Spleen (tissue), 11 donors: ENCODE results near the gene SLC10A1. TPM values are rescaled to one million over a fixed set of nuclear protein-coding genes. Genes with fewer than 3 reads are reported as not detected.

Source experiments
- DNase-seq: peaks from one replicate; pipeline ENCODE4 v3.0.0-alpha.2; 2020
- H3K27ac ChIP-seq, 8 donors: fragments of 200-600 bp; sonication (generic) in 7 of 8; 1 replicate in 4 of 8; 2 replicates in 4 of 8; pipeline versions ENCODE4 v1.5.0 to v1.8.0; 2016 to 2021; ENCODE audit warnings: inconsistent platforms in 4 of 8, mild to moderate bottlenecking in 4 of 8, moderate library complexity in 1 of 8
- H3K27me3 ChIP-seq, 7 donors: fragments of 200-600 bp; sonication (generic) in 6 of 7; replicated peaks in 1 of 7; 1 replicate in 4 of 7; 2 replicates in 3 of 7; pipeline versions ENCODE4 v1.5.0 to v1.8.0; 2016 to 2021; ENCODE audit warnings: inconsistent platforms in 3 of 7, mild to moderate bottlenecking in 1 of 7
- H3K36me3 ChIP-seq, 6 donors: fragments of 200-600 bp; sonication (generic) in 5 of 6; 1 replicate in 4 of 6; 2 replicates in 2 of 6; pipeline versions ENCODE4 v1.5.0 to v1.8.0; 2016 to 2021; ENCODE audit warnings: inconsistent platforms in 2 of 6
- H3K4me1 ChIP-seq, 6 donors: fragments of 200-600 bp; sonication (generic) in 5 of 6; 1 replicate in 3 of 6; 2 replicates in 3 of 6; pipeline versions ENCODE4 v1.5.0 to v1.8.0; 2016 to 2021; ENCODE audit warnings: inconsistent platforms in 3 of 6
- H3K4me3 ChIP-seq, 8 donors: fragments of 200-600 bp; sonication (generic) in 7 of 8; 1 replicate in 4 of 8; 2 replicates in 4 of 8; pipeline versions ENCODE4 v1.5.0 to v1.8.0; 2016 to 2021; ENCODE audit warnings: inconsistent platforms in 4 of 8, mild to moderate bottlenecking in 4 of 8, moderate library complexity in 2 of 8
- H3K9me3 ChIP-seq, 8 donors: fragments of 200-600 bp; sonication (generic) in 7 of 8; 1 replicate in 4 of 8; 2 replicates in 4 of 8; pipeline versions ENCODE4 v1.5.0 to v1.8.0; 2016 to 2021; ENCODE audit warnings: inconsistent platforms in 4 of 8
- POLR2A ChIP-seq, 3 donors: fragments of 450-650 bp; IDR thresholded peaks; one replicate each; pipeline ENCODE4 v1.5.1; 2017; ENCODE audit warnings: antibody characterized with exemption in 3 of 3, mild to moderate bottlenecking in 1 of 3
- POLR2AphosphoS5 ChIP-seq, 3 donors: sonication (generic); formaldehyde crosslinking; IDR thresholded peaks; one replicate each; pipeline ENCODE4 v1.5.1; 2017; ENCODE audit warnings: antibody characterized with exemption in 3 of 3
- WGBS, 5 donors: extraction: QIAGEN DNeasy Blood & Tissue Kit in 3 of 5; methylation state at CpG; one replicate each; pipeline versions ENCODE4 v1.1.5 to v1.1.7; 2013 to 2018; 5-methylcytosine and 5-hydroxymethylcytosine counted together
- intact Hi-C: fragments of 100-400 bp; cut with DNase I; formaldehyde crosslinking; loops from one replicate; pipeline ENCODE4 v1.15.0; 2023; ENCODE audit warnings: low total_unique reads
- polyA plus RNA-seq, 3 donors: library from polyadenylated mRNA; stranded (reverse); fragments of 200-250 nt; gene quantifications; one replicate each; pipeline ENCODE4 v1.2.1, GENCODE V29; 2013
- total RNA-seq, 7 donors: library from RNA; depleted of rRNA in 3 of 7; stranded (reverse); fragments of >200 nt in 3 of 7; fragmentation: NEBNext Ultra II Directional in 4 of 7; extraction: Animal tissue kit (Norgen Biotek cat#: 25700) in 4 of 7; gene quantifications; one replicate each; pipeline versions ENCODE4 v1.1.0 to v1.2.1, GENCODE V29; 2016 to 2021
- TF ChIP-seq, protein P1 (sequence below), 11 experiments: fragments of 200-600 bp in 7 of 11; fragments of 450-650 bp in 4 of 11; sonication (generic) in 4 of 11; IDR thresholded peaks in 8 of 11; conservative IDR thresholded peaks in 3 of 11; 1 replicate in 7 of 11; 2 replicates in 4 of 11; pipeline versions ENCODE4 v1.4.0 to v1.8.0; 2016 to 2021; ENCODE audit warnings: antibody characterized with exemption in 11 of 11, inconsistent platforms in 4 of 11, mild to moderate bottlenecking in 1 of 11
- donor health status: healthy with polysubstance abuse.
- donor health status: DM: no; HTN: no; CAD: no; lungs with moderate emphysema.
- donor health status: DM: no; HTN: no; CAD: no.
- donor health status: Bipolar disorder and iron deficiency.
- donor health status: healthy.
- donor health status: DM: no; HTN: no; CAD: no.
- donor health status: DM: yes; HTN: yes; CAD: no.

SLC10A1 gene
- total and polyA plus RNA-seq, 10 donors = not detected

DNA sequence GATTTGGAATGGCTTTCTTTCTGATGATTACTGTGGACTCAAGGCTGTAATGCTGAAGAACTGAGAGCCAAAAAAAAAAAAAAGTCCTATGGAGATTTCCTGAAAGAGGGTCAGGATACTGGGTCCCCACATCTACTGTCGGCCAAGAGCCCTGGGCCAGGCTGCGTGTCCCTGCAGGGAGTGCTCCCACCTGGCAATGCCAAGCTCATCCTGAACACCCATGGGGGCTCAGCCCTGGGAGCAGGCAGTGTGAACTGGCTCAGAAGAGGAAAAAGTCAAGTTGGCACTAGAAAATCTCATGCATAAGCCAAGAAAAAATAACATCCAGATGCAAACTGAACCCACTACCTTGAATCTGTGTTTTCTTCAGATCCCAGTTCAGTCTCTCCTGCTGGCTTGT, 47.1 kb upstream of the SLC10A1 start:
- H3K27me3 ChIP-seq = peaks cover 0 to 31% (median 0%) of the 10 kb centered on the region in 7 donors

DNA sequence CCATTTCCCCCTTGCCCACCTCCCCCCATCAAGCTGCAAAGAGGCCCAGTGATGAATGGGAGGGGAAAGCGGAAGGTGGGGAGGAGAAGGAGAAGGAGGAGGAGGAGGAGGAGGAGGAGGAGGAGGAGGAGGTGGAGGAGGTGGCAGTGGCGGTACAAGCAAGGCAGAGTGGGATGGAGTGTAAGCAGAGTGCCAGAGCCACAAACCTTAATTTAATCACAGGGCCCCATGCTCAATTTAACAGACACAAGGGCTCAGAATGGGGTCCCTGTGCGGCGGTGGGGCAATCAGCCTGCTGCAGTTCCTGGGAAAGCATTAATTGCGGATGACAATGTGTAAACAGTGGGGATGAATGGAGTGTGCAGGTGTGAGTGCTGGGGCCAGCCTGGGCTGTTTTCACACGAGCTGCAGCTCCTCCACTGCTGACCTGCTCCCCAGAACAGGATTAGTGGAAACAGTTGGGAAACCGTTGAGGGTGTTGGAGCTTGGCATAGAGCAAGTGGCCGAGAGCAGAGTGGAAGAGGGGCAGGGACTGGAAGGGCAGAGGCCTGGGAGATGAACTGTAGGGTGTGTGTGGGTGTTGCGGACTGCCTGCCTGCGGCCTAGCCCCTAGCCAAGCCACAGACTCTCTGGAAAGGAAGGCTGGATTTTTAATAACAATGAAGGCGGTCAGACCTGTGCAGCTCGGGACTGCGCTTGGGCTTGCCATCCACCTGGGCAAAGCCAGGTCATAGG, 45.8 kb upstream of the SLC10A1 start:
- no peaks in the 10 kb centered on the region for H3K36me3 ChIP-seq
- no peaks in the 10 kb centered on the region for H3K9me3 ChIP-seq
- no peaks in the 10 kb centered on the region for H3K4me1 ChIP-seq
- H3K27me3 ChIP-seq = peaks cover 0 to 23% (median 0%) of the 10 kb centered on the region in 7 donors
- H3K27ac ChIP-seq = no peak overlapping the region
- DNase-seq = no peak
- 80 to 85% (median 83%) methylated on average over 12 to 13 of the region's 13 CpGs for WGBS, 5 donors
- no peak overlapping the region for H3K4me3 ChIP-seq
- intact Hi-C loops = no loop called here
- TF ChIP-seq, protein P1, sequence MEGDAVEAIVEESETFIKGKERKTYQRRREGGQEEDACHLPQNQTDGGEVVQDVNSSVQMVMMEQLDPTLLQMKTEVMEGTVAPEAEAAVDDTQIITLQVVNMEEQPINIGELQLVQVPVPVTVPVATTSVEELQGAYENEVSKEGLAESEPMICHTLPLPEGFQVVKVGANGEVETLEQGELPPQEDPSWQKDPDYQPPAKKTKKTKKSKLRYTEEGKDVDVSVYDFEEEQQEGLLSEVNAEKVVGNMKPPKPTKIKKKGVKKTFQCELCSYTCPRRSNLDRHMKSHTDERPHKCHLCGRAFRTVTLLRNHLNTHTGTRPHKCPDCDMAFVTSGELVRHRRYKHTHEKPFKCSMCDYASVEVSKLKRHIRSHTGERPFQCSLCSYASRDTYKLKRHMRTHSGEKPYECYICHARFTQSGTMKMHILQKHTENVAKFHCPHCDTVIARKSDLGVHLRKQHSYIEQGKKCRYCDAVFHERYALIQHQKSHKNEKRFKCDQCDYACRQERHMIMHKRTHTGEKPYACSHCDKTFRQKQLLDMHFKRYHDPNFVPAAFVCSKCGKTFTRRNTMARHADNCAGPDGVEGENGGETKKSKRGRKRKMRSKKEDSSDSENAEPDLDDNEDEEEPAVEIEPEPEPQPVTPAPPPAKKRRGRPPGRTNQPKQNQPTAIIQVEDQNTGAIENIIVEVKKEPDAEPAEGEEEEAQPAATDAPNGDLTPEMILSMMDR (IDR thresholded peaks at IDR 0.05 in 8 of 11, conservative IDR thresholded peaks at IDR 0.05 in 3 of 11) = no peak
- TF ChIP-seq POLR2A (IDR thresholded peaks at IDR 0.05) (no peak), POLR2AphosphoS5 (IDR thresholded peaks at IDR 0.05) (no peak)

More for the DNA sequence above, 47.1 kb upstream of the SLC10A1 start:
- TF ChIP-seq POLR2A (IDR thresholded peaks at IDR 0.05) (no peak), POLR2AphosphoS5 (IDR thresholded peaks at IDR 0.05) (no peak)
- TF ChIP-seq, protein P1 (IDR thresholded peaks at IDR 0.05 in 8 of 11, conservative IDR thresholded peaks at IDR 0.05 in 3 of 11) = no peak
- Histone ChIP-seq H3K36me3 (no peaks in the 10 kb centered on the region), H3K9me3 (no peaks in the 10 kb centered on the region), H3K4me3 (no peak overlapping the region), H3K27ac (no peak overlapping the region), H3K4me1 (no peaks in the 10 kb centered on the region)
- intact Hi-C loops = no loop called here
- WGBS, 5 donors = 92 to 100% (median 94%) methylated on average over 2 of the region's 2 CpGs
- no peak for DNase-seq

DNA sequence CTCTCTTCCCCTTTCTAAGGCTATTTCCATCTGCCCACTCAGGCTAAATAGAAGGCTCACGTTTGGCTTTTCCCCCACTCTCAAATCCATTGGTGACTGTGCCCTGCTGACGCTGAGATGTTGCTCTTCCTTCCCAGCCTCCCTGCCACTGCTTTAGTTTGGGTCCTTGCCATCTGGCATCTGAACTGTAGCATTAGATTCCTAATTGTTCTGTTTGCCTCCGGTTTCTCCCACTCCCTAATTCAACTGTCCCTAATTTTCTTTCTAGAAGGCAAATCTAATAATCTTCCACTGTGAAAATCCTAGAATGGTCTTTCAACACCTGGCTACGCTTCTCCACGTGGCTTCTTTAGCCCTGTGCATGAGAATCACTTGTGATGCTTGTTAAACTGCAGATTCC, 44.6 kb upstream of the SLC10A1 start:
- Histone ChIP-seq H3K36me3 (no peaks in the 10 kb centered on the region), H3K4me3 (no peak overlapping the region), H3K4me1 (no peaks in the 10 kb centered on the region), H3K27me3 (peaks cover 0 to 23% (median 0%) of the 10 kb centered on the region in 7 donors), H3K9me3 (no peaks in the 10 kb centered on the region), H3K27ac (no peak overlapping the region)
- no peak for DNase-seq
- 43 to 58% (median 50%) methylated on average over 5 of the region's 5 CpGs for WGBS, 5 donors
- intact Hi-C loops = no loop called here
- TF ChIP-seq, protein P1 (IDR thresholded peaks at IDR 0.05 in 8 of 11, conservative IDR thresholded peaks at IDR 0.05 in 3 of 11) = no peak
- TF ChIP-seq POLR2A (IDR thresholded peaks at IDR 0.05) (no peak), POLR2AphosphoS5 (IDR thresholded peaks at IDR 0.05) (no peak)

DNA sequence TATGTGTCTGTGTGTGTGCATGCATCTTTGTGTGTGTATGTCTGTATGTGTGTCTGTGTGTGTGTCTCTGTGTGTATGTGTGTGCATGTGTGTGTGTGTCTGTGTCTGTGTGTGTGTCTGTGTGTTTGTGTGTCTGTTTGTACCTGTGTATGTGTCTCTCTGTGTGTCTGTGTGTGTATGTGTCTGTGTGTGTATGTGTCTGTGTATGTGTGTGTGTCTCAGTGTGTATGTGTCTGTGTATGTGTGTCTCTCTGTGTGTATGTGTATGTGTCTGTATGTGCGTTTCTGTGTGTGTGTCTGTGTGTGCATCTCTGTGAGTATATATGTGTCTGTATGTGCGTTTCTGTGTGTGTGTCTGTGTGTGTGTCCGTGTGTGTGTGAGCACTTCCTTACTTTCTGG, 42.6 kb upstream of the SLC10A1 start:
- Histone ChIP-seq H3K27me3 (peaks cover 0 to 23% (median 0%) of the 10 kb centered on the region in 7 donors), H3K9me3 (no peaks in the 10 kb centered on the region), H3K27ac (no peak overlapping the region), H3K4me1 (no peaks in the 10 kb centered on the region), H3K4me3 (no peak overlapping the region), H3K36me3 (no peaks in the 10 kb centered on the region)
- TF ChIP-seq, protein P1 (IDR thresholded peaks at IDR 0.05 in 8 of 11, conservative IDR thresholded peaks at IDR 0.05 in 3 of 11) = no peak
- no peak for TF ChIP-seq POLR2A (IDR thresholded peaks at IDR 0.05)
- TF ChIP-seq POLR2AphosphoS5 (IDR thresholded peaks at IDR 0.05) = no peak
- WGBS, 5 donors = 75 to 96% (median 92%) methylated on average over 3 of the region's 3 CpGs
- intact Hi-C loops = no loop called here
- DNase-seq = no peak
